VCaP (cell line): ENCODE data around the gene ATXN1.
"Not testable (repeated sequence)": the region's sequence is repeated elsewhere in the genome, so short reads cannot be mapped to it uniquely, and the experiment has no call there.

Experiments used
- H3K27ac ChIP-seq: fragments of 450-650 bp; 2 replicates; pipeline ENCODE4 v1.5.1; 2017
- TF ChIP-seq, protein P1 (sequence below): fragments of 450-650 bp; conservative IDR thresholded peaks from 2 replicates; pipeline ENCODE4 v1.5.1; 2017; ENCODE audit warnings: mild to moderate bottlenecking, moderate library complexity

Gene ATXN1

DNA sequence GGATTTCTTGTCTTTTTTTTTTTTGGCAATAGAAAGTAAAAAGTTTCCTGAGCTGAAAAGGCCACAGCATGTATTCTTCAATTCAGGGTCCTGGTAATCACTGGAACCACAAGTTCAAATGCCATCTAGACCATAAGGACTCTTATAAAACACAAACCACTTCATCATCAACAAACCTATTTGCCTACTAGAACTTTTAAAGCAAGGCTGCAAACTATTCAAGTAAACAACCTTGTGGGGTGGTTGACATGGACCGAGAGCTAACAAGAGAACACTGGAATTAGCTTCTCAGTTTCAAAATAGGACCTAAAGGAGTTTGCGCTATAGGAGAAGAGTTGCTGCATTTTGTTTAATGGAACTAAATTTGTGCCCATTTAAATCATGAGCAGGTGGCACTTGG, 215.9 kb downstream of the ATXN1 start:
- TF ChIP-seq, protein P1, sequence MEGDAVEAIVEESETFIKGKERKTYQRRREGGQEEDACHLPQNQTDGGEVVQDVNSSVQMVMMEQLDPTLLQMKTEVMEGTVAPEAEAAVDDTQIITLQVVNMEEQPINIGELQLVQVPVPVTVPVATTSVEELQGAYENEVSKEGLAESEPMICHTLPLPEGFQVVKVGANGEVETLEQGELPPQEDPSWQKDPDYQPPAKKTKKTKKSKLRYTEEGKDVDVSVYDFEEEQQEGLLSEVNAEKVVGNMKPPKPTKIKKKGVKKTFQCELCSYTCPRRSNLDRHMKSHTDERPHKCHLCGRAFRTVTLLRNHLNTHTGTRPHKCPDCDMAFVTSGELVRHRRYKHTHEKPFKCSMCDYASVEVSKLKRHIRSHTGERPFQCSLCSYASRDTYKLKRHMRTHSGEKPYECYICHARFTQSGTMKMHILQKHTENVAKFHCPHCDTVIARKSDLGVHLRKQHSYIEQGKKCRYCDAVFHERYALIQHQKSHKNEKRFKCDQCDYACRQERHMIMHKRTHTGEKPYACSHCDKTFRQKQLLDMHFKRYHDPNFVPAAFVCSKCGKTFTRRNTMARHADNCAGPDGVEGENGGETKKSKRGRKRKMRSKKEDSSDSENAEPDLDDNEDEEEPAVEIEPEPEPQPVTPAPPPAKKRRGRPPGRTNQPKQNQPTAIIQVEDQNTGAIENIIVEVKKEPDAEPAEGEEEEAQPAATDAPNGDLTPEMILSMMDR: no peak
- H3K27ac ChIP-seq: no peak overlapping the region

DNA sequence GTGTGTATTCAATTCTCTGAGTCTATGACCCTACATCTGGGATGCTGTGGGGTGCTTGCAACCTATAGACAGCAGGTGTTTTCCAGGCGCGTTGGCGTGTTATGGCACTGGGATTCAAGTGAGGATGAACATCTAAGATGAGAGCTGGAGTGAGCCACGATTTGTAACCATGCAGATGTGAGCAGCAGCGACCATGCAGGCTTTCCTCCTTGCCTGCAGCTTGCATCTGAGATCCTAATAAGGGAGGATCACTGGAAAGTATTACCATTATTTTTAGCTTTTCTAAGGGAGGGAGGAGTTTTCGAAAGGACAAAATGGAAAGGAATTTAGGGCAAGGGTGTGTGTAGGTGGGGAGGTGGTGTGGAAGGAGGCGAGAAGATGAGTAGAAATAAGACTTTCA, 216.7 kb downstream of the ATXN1 start:
- TF ChIP-seq, protein P1: no peak

DNA sequence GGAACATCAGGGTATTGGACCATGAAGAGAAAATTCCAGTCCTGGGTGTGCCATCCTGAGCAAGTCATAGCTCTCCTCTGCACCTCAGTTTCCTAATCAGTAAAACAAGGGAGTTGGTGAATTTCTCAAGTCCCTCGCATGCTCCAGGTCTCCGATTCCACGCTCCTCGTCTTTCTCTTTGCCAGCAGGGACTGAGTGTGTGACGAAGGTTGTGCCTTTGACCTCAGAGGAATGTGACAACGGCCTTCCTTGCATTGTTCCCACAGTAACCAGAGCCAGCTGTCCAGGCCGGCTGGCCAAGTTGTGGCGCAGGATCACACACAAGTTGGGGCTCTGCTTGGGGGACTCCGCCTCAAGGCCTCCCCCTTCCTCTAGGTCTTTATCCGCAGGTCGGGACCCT, 217.3 kb downstream of the ATXN1 start:
- TF ChIP-seq, protein P1: no peak
- no peak overlapping the region for H3K27ac ChIP-seq

More for the DNA sequence above, 216.7 kb downstream of the ATXN1 start:
- no peak overlapping the region for H3K27ac ChIP-seq

DNA sequence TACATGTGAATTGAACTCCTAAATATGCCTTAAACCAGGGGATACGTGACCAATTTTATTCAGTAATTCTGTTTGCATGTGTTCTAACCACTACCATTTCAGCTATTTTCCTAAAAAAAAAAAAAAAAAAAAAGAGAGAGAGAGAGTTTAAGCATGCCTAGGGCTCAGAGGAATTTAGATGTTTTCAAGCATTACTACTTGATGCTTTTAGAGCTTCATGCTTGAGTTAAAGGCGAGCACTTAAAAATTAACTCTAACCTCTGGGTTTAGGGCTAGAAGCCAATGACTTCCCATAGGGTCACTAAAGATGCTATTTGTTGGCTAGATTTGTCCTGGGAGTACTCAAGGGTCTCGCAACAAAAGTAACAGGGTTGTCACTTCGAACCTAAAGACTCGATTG, 217.7 kb downstream of the ATXN1 start:
- TF ChIP-seq, protein P1: no peak
- no peak overlapping the region for H3K27ac ChIP-seq

DNA sequence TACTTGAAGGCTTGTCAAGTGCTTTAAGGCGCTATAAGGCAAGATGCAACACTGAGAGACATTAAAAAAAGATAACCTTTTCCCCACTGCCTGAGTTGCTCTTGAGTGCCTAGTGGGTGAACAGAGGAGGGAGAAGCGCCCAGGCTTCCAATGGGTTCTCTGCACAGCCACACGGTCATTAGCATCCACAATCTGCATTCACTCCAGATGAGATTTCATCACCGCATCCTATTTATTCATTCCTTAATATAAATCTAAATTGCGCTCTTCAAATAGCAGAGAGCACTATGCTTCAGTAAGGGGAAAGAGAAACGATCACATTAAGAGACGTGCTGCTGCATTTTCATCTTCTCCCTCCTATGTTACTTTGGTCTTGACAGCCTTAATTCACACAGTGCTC, 219.2 kb downstream of the ATXN1 start:
- TF ChIP-seq, protein P1: no peak
- H3K27ac ChIP-seq: no peak overlapping the region

DNA sequence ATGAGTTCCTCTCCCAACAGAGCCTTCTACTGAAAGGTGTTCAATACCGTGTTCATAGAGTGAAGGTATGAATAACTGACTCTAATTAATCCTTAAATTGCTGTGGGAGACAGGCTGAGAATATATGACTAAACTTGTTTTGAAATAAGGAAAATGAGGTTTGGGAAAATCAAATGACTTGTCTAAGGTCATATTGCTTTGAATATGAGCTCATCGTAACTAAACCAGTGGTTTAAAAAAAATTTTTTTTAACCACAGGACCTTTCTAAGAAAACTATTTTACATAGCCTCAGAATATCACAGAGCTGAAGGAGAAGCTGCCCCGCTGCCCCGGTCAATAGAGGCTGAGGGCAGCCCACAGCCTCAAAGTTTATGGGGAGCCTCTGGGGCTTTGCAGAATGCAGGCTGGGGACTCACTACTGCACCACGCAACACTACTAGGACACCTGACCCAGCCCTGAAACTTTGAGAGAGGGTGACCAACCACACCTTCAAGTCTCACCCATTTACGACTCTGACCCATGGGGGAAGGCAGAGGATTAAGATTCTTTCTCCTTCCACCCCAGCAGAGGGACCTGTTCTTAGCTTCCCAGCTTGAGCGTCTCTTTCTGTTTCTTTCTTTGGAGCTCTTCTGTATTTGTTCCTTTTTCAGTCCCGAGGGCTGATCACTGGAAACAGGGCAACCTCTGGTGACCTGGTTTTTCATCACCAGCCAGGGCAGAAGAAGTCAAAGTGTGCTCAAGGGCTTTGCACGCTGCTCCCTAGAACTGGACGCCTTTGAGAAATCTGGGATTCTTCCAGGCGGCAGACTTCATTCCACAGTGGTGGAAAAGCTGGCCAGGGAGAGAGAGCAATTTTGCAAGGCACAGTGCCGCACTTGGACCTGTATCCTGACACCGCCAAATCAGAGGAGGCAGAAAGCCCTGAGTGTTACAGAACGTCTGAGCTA, 220.2 kb downstream of the ATXN1 start:
- no peak overlapping the region for H3K27ac ChIP-seq
- TF ChIP-seq, protein P1: no peak

DNA sequence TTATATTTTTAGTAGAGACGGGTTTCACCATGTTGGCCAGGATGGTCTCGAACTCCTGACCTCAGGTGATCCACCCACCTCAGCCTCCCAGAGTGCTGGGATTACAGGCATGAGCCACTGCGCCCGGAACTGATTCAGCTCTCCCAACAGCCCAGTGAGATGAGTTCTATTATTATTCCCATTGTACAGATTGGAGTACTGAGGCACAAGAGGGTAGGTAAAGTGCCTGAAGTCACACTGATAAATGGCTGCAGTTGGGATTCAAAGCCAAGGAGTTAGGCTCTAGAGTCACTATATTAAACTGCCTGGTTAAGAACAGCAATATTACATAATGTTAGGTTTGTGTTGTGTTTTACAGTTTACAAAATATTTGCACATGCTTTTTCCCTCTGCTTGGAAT, 220.9 kb downstream of the ATXN1 start:
- not testable (repeated sequence) for H3K27ac ChIP-seq
